Measurements from ENCODE around the gene DLG1. TPM values are rescaled to one million over a fixed set of nuclear protein-coding genes. Genes with fewer than 3 reads are reported as not detected.
"Not testable (repeated sequence)": the region's sequence is repeated elsewhere in the genome, so short reads cannot be mapped to it uniquely, and the experiment has no call there.

Gene DLG1
- total and polyA plus RNA-seq, 12 donors: 14.1 to 74.6 (median 58.4) TPM

DNA sequence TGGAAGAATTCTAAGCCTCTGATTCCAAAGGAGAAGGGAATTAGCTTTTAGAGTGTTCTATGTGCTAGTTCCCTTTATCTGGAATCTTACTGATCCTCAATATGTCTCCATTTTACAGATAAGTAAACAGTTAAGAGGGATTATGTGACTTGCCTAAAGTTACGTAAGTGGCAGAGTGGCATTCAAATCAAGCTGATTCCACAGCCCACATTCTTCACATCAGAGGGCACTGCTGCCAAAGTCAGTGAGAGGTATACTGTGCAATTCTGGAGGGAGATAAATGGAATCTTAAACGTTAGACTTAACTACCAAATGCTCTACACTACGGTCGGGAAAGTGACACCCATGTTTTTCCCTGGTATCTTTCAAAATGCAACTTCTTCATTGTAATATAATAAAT lies 257.8 kb downstream of the DLG1 start:
- Histone ChIP-seq H3K4me3 (no peak overlapping the region), H3K27ac (no peak overlapping the region), H3K36me3 (replicated peaks in 1 of 2) (peaks cover 0 to 16% of the 10 kb centered on the region in 2 donors), H3K27me3 (no peaks in the 10 kb centered on the region), H3K4me1 (replicated peaks in 1 of 2) (no peaks in the 10 kb centered on the region), H3K9me3 (replicated peaks in 1 of 3) (no peaks in the 10 kb centered on the region)
- DNase-seq: no peak
- intact Hi-C loops (cut with DNase I): no loop called here
- 78 to 85% (median 80%) methylated on average over 4 of the region's 4 CpGs for WGBS, 4 donors
- TF ChIP-seq CTCF (IDR thresholded peaks at IDR 0.05): no peak
- no peak for TF ChIP-seq POLR2A (IDR thresholded peaks at IDR 0.05)

DNA sequence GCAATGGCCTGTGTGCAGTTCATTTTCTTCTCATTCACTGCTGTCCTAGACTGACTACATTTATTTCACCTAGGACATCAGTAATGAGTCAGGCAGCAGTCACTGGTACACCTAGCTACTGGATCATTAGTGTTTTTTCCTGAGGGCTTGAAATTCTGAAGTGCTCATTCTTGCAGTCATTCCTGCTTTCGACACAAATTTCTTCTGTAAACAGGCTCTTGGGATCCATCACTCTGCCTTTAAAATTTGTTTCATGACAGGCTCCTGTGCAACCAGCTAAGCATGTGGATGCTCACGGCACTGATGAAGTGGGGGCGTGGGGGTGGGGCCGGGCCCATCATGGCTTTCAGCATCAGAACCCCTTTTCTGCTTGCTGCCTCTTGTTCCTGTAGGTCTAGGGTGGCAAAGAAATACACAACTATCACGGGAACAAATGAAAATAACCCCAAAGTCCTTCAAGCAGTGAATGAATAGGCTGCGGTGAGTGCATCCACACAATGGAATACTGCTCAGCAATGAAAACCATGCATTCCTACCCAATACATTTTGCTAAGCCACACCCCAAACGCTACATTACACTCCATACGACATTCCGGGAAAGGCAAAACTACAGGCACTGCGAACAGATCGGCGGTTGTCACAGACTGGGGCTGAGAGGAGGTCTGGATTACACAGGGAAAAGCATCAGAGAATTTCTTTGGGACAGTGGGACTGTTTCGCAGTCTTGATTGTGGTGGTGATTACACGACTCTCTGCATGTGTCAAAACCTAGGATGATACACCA lies 259.5 kb downstream of the DLG1 start:
- Histone ChIP-seq H3K4me1 (replicated peaks in 1 of 2) (no peaks in the 10 kb centered on the region), H3K4me3 (no peak overlapping the region), H3K9me3 (replicated peaks in 1 of 3) (no peaks in the 10 kb centered on the region), H3K36me3 (replicated peaks in 1 of 2) (peaks cover 0 to 9% of the 10 kb centered on the region in 2 donors), H3K27me3 (peaks cover 7% of the 10 kb centered on the region), H3K27ac (no peak overlapping the region)
- intact Hi-C loops (cut with DNase I): no loop called here
- TF ChIP-seq POLR2A (IDR thresholded peaks at IDR 0.05): no peak
- TF ChIP-seq CTCF (IDR thresholded peaks at IDR 0.05): no peak
- 88 to 93% (median 89%) methylated on average over 14 of the region's 14 CpGs for WGBS, 4 donors
- no peak for DNase-seq

GRCh38 chr3:197035577-197035976 lies 262.8 kb downstream of the DLG1 start:
- DNase-seq: no peak
- intact Hi-C loops (cut with DNase I): no loop called here
- TF ChIP-seq POLR2A (IDR thresholded peaks at IDR 0.05): no peak
- TF ChIP-seq CTCF (IDR thresholded peaks at IDR 0.05): no peak
- Histone ChIP-seq H3K27ac (no peak overlapping the region), H3K4me1 (replicated peaks in 1 of 2) (peaks cover 0 to 10% of the 10 kb centered on the region in 2 donors), H3K4me3 (no peak overlapping the region), H3K27me3 (peaks cover 7% of the 10 kb centered on the region), H3K36me3 (replicated peaks in 1 of 2) (no peaks in the 10 kb centered on the region), H3K9me3 (replicated peaks in 1 of 3) (no peaks in the 10 kb centered on the region)
- WGBS, 4 donors: 59 to 72% (median 64%) methylated on average over 3 of the region's 3 CpGs

GRCh38 chr3:197034778-197035177 lies 263.6 kb downstream of the DLG1 start:
- H3K27ac ChIP-seq; H3K36me3 ChIP-seq (replicated peaks in 1 of 2); intact Hi-C loops (cut with DNase I); H3K9me3 ChIP-seq (replicated peaks in 1 of 3); H3K27me3 ChIP-seq; H3K4me3 ChIP-seq: not testable (repeated sequence)
- 72 to 86% (median 80%) methylated on average over 5 of the region's 5 CpGs for WGBS, 4 donors
- peak in 1 of 7 donors; percentile 55 for DNase-seq
- H3K4me1 ChIP-seq (replicated peaks in 1 of 2): peaks cover 0 to 11% of the 10 kb centered on the region in 2 donors

DNA sequence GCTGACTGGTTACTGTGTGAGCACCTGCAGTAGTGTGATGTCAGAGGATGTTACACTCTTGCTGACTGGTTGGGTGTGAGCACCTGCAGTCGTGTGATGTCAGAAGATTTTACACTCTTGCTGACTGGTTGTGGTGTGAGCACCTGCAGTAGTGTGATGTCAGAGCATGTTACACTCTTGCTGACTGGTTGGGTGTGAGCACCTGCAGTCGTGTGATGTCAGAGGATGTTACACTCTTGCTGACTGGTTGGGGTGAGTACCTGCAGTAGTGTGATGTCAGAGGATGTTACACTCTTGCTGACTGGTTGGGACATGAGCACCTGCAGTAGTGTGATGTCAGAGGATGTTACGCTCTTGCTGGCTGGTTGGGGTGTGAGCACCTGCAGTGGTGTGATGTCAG lies 264.6 kb downstream of the DLG1 start:
- intact Hi-C loops (cut with DNase I); H3K27ac ChIP-seq: not testable (repeated sequence)

More for the DNA sequence above, 264.6 kb downstream of the DLG1 start:
- H3K36me3 ChIP-seq (replicated peaks in 1 of 2); H3K4me3 ChIP-seq; DNase-seq; H3K9me3 ChIP-seq (replicated peaks in 1 of 3): not testable (repeated sequence)
- Histone ChIP-seq H3K27me3 (peaks cover 18% of the 10 kb centered on the region), H3K4me1 (replicated peaks in 1 of 2) (peaks cover 0 to 22% of the 10 kb centered on the region in 2 donors)
- 73 to 100% (median 80%) methylated on average over 2 to 3 of the region's 3 CpGs for WGBS, 4 donors

Measured in adrenal gland (tissue), 12 donors.